MG63 (cell line): ENCODE data around the gene SIRT6. TPM values are rescaled to one million over a fixed set of nuclear protein-coding genes. Genes with fewer than 3 reads are reported as not detected.
"Not testable (repeated sequence)": the region's sequence is repeated elsewhere in the genome, so short reads cannot be mapped to it uniquely, and the experiment has no call there.

Experiments
- DNase-seq: peaks from one replicate; pipeline ENCODE4 v3.0.0-alpha.2; 2020
- H3K27me3 ChIP-seq: fragments of 250-450 bp; sonication (Bioruptor Pico); 2 replicates; pipeline ENCODE4 v1.5.1; 2020; ENCODE audit warnings: mild to moderate bottlenecking, moderate library complexity
- H3K36me3 ChIP-seq: fragments of 250-450 bp; sonication (Bioruptor Pico); 2 replicates; pipeline ENCODE4 v1.5.1; 2020; ENCODE audit warnings: mild to moderate bottlenecking, moderate library complexity
- H3K4me3 ChIP-seq: fragments of 250-450 bp; sonication (Bioruptor Pico); 2 replicates; pipeline ENCODE4 v1.5.1; 2020; ENCODE audit warnings: mild to moderate bottlenecking, moderate library complexity
- H3K9me3 ChIP-seq: fragments of 250-450 bp; sonication (Bioruptor Pico); 2 replicates; pipeline ENCODE4 v1.5.1; 2020; ENCODE audit warnings: mild to moderate bottlenecking, moderate library complexity
- total RNA-seq: library from RNA; depleted of rRNA; stranded (reverse); fragments of >200 nt; shearing (Covaris generic); gene quantifications from 2 replicates; pipeline ENCODE4 v1.2.3, GENCODE V29; 2014; ENCODE audit warnings: low replicate concordance; rRNA removed

Gene SIRT6
- 2.3 and 7.7 TPM in 2 replicates for total RNA-seq

GRCh38 chr19:4182084-4182810, at the start of gene SIRT6, which contains the start of gene ANKRD24:
Gene SIRT6 (minus strand): TSS chr19:4182563. CDS start chr19:4182539, 24 bp downstream.
Gene ANKRD24 (plus strand): TSS chr19:4182689. CDS start chr19:4186426, 3,737 bp downstream.
- DNase-seq = peak; percentile 90
- Histone ChIP-seq H3K4me3 (peak within 1 kb of the TSS; percentile 94), H3K9me3 (no peaks in the 10 kb centered on the region), H3K27me3 (no peaks in the 10 kb centered on the region), H3K36me3 (peaks cover 4% of the 10 kb centered on the region; the same call in 1 of the 2 replicates)

- DNase-seq, H3K4me3 ChIP-seq, H3K36me3 ChIP-seq, H3K27me3 ChIP-seq, H3K9me3 ChIP-seq: not testable (repeated sequence)
Observed at GRCh38 chr19:4232139-4232538, 49.8 kb upstream of the SIRT6 start.

DNA sequence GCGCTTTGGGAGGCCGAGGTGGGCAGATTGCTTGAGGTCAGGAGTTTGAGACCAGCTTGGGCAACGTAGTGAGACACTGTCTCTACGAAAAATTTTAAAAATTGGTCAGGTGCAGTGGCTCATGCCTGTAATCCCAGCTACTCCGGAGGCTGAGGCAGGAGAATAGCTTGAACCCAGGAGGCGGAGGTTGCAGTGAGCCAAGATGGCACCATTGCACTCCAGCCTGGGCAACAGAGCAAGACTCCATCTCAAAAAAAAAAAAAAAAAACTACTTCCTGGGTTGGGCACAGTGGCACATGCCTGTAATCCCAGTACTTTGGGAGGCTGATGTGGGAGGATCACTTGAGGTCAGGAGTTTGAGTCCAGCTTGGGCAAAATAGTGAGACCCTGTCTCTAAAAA, 49.2 kb upstream of the SIRT6 start:
- not testable (repeated sequence) for H3K9me3 ChIP-seq, H3K27me3 ChIP-seq, H3K4me3 ChIP-seq, DNase-seq, H3K36me3 ChIP-seq

DNA sequence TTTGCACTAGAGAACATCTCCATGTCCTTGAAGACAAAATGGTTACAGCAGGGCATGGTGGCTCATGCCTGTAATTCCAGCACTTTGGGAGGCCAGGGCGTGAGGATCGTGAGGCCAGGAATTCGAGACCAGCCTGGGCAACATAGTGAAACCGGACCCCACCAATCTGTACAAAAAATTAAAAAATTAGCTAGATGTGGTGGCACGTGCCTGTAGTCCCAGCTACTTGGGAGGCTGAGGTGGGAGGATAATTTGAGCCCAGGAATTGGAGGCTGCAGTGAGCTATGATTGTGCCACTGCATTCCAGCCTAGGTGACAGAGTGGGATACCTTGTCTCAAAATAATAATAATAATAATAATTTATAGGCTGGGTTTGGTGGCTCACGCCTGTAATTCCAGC, 47.9 kb upstream of the SIRT6 start:
- H3K9me3 ChIP-seq, DNase-seq, H3K36me3 ChIP-seq, H3K4me3 ChIP-seq, H3K27me3 ChIP-seq: not testable (repeated sequence)

DNA sequence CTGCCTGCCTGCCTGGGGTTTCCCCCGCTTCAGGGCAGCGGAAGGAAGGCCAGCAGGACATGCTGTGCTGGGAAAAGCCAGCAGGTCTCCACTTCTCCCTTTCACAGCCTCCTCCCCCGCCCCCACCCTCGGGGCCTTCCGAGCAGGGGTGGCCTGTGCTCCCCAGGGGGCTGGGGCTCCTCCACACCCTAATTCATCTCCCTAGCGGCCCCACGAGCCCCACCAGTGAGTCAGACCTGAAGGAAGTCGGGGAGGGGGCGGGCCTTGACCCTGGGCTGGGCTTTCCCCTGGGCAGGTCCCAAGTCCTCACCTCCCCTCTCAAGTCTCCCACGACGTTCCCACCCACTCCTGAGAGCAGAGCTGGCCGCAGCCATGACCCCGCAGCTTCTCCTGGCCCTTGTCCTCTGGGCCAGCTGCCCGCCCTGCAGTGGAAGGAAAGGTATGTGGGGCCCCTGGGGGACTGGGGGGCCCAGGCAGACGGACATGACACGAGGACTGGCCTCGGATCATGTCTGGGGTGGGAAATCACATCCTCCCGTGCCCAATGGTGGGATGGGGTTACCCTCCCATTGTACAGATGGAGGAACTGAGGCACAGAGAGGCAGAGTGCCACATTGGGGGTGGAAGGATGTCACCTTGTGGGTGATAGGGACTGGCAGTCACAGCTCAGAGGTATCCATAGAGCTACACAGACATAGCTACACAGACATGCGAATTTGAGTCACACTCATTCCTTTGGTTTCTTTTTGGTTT, 47.0 kb upstream of the SIRT6 start, which contains the start of gene EBI3:
Gene EBI3, plus strand, starts transcription at position 345 of the 753 bp plus-strand sequence. Its CDS starts 28 bp downstream, at position 373.
- Histone ChIP-seq H3K4me3 (no peak within 1 kb of the TSS), H3K9me3 (no peaks in the 10 kb centered on the region), H3K27me3 (peaks cover 8% of the 10 kb centered on the region), H3K36me3 (no peaks in the 10 kb centered on the region)
- DNase-seq = peak; percentile 42

DNA sequence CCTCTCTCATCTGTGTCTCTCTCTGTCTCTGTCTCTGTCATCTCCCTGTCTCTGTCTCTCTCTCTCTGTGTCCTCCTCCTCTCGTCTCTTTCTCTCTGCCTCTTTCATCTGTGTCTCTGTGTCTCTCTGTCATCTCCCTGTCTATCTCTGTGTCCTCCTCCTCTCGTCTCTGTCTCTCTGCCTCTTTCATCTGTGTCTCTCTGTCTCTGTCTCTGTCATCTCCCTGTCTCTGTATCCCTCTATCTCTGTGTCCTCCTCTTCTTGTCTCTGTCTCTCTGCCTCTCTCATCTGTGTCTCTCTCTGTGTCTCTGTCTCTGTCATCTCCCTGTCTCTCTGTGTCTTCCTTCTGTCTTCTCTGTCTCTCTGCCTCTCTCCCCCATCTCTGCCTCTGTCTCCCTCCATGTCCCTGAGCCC, 46.4 kb upstream of the SIRT6 start:
- DNase-seq = no peak
- no peak overlapping the region for H3K4me3 ChIP-seq
- peaks cover 8% of the 10 kb centered on the region for H3K27me3 ChIP-seq
- H3K36me3 ChIP-seq = no peaks in the 10 kb centered on the region
- no peaks in the 10 kb centered on the region for H3K9me3 ChIP-seq

DNA sequence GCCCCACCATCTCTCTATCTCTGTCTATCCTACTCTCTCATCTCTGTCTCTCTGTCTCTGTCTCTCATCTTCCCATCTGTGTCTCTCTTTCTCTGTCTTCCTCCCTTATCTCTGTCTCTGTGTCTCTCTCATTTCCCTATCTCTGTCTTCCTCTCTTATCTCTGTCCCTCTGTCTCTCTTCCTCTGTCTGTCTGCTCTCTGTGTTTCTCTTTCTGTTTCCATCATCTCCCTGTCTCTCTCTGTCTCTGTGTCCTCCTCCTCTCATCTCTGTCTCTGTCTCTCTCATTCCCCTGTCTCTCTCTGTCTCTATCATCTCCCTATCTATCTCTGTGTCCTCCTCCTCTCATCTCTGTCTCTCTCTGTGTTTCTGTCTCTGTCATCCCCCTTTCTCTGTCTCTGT, 45.4 kb upstream of the SIRT6 start:
- Histone ChIP-seq H3K36me3 (no peaks in the 10 kb centered on the region), H3K9me3 (no peaks in the 10 kb centered on the region)
- DNase-seq = no peak

GRCh38 chr19:4225885-4226284, 43.5 kb upstream of the SIRT6 start:
- Histone ChIP-seq H3K9me3 (no peaks in the 10 kb centered on the region), H3K36me3 (no peaks in the 10 kb centered on the region), H3K27me3 (peaks cover 8% of the 10 kb centered on the region), H3K4me3 (no peak overlapping the region)
- DNase-seq = no peak

More for the DNA sequence above, 45.4 kb upstream of the SIRT6 start:
- Histone ChIP-seq H3K4me3 (no peak overlapping the region), H3K27me3 (peaks cover 8% of the 10 kb centered on the region)

GRCh38 chr19:4224470-4224869, 42.1 kb upstream of the SIRT6 start:
- H3K4me3 ChIP-seq = no peak overlapping the region
- DNase-seq = no peak

GRCh38 chr19:4220188-4220587, 37.8 kb upstream of the SIRT6 start:
- Histone ChIP-seq H3K36me3 (no peaks in the 10 kb centered on the region), H3K4me3 (no peak overlapping the region), H3K27me3 (no peaks in the 10 kb centered on the region), H3K9me3 (no peaks in the 10 kb centered on the region)
- no peak for DNase-seq

More at GRCh38 chr19:4224470-4224869, 42.1 kb upstream of the SIRT6 start:
- Histone ChIP-seq H3K9me3 (no peaks in the 10 kb centered on the region), H3K36me3 (no peaks in the 10 kb centered on the region), H3K27me3 (peaks cover 8% of the 10 kb centered on the region)

- H3K36me3 ChIP-seq, H3K27me3 ChIP-seq, DNase-seq, H3K4me3 ChIP-seq, H3K9me3 ChIP-seq: not testable (repeated sequence)
Observed at GRCh38 chr19:4218523-4218922, 36.2 kb upstream of the SIRT6 start.

GRCh38 chr19:4217429-4218264, 35.3 kb upstream of the SIRT6 start:
- Histone ChIP-seq H3K9me3 (no peaks in the 10 kb centered on the region), H3K36me3 (no peaks in the 10 kb centered on the region)
- no peak for DNase-seq

DNA sequence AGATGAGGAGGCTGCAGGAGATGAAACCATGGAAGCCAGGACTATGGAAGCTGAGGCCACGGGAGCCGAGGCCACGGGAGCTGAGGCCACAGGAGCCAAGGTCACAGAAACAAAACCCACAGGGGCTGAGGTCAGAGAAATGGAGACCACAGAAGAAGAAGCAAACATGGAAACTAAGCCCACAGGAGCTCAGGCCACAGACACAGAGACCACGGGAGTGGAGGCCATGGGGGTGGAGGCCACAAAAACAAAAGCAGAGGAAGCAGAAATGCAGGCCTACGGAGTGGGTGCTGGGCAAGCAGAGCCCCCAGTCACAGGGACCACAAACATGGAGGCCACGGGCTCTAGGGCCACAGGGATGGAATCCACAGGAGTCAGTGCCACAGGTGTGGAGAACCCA, 34.5 kb upstream of the SIRT6 start:
- H3K9me3 ChIP-seq = no peaks in the 10 kb centered on the region
- no peaks in the 10 kb centered on the region; the same call in 1 of the 2 replicates for H3K27me3 ChIP-seq
- DNase-seq = no peak
- no peaks in the 10 kb centered on the region for H3K36me3 ChIP-seq
- H3K4me3 ChIP-seq = no peak overlapping the region

More at GRCh38 chr19:4217429-4218264, 35.3 kb upstream of the SIRT6 start:
- no peaks in the 10 kb centered on the region; the same call in 1 of the 2 replicates for H3K27me3 ChIP-seq
- no peak overlapping the region for H3K4me3 ChIP-seq

GRCh38 chr19:4215807-4216206, 33.4 kb upstream of the SIRT6 start:
- H3K27me3 ChIP-seq = no peaks in the 10 kb centered on the region; the same call in 1 of the 2 replicates
- H3K36me3 ChIP-seq = no peaks in the 10 kb centered on the region
- H3K4me3 ChIP-seq = no peak overlapping the region
- no peaks in the 10 kb centered on the region for H3K9me3 ChIP-seq
- DNase-seq = no peak

- DNase-seq = no peak
Observed at GRCh38 chr19:4213116-4213515, 30.8 kb upstream of the SIRT6 start.

GRCh38 chr19:4210166-4210731, 27.9 kb upstream of the SIRT6 start:
- Histone ChIP-seq H3K9me3 (no peaks in the 10 kb centered on the region), H3K36me3 (no peaks in the 10 kb centered on the region), H3K4me3 (no peak overlapping the region), H3K27me3 (no peaks in the 10 kb centered on the region; the same call in 1 of the 2 replicates)
- no peak for DNase-seq

More at GRCh38 chr19:4213116-4213515, 30.8 kb upstream of the SIRT6 start:
- H3K4me3 ChIP-seq = no peak overlapping the region
- no peaks in the 10 kb centered on the region; the same call in 1 of the 2 replicates for H3K27me3 ChIP-seq
- no peaks in the 10 kb centered on the region for H3K36me3 ChIP-seq
- H3K9me3 ChIP-seq = no peaks in the 10 kb centered on the region
